Measurements from ENCODE around the gene NKD2.

DNA sequence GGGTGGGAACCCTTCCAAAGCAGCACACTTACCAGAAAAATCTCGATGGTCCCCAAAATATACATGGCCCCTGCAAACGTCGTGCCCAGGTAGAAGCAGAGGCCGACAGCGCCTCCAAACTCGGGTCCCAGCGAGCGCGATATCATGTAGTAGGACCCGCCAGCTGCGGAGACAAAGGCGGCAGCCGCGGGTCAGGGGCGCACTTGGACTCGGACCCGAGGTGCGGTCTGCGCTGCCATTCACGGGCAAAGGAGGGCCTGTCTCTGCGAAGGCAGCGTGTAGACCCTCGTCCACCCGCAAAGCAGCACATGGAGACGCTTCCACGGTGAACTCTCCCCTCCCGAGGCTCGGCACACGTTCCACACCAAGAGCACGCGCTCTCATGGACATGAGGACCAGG is 78.3 kb downstream of the NKD2 start:
- no peak for TF ChIP-seq CTCF (IDR thresholded peaks at IDR 0.05)
- no peak for TF ChIP-seq POLR2A (IDR thresholded peaks at IDR 0.05)
